NOMO-1 treated with DMSO at 0.1 percent for 48 hours (cell line): ENCODE data around the gene PRRX2.
"Not testable (repeated sequence)": the region's sequence is repeated elsewhere in the genome, so short reads cannot be mapped to it uniquely, and the experiment has no call there.

Source experiments
- DNase-seq: peaks from one replicate; lab custom pipeline; 2025; ENCODE audit not compliant: unreplicated experiment; lab: John Stamatoyannopoulos, UW

The PRRX2 gene

GRCh38 chr9:129755151-129755550, 89.7 kb downstream of the PRRX2 start:
- DNase-seq, result no peak

- no peak for DNase-seq
Measured at GRCh38 chr9:129756191-129756590, 90.7 kb downstream of the PRRX2 start.

GRCh38 chr9:129757045-129757444, 91.6 kb downstream of the PRRX2 start:
- peak; percentile 44 for DNase-seq

GRCh38 chr9:129759319-129759718, 93.9 kb downstream of the PRRX2 start:
- DNase-seq, result no peak

GRCh38 chr9:129759804-129760502, 94.5 kb downstream of the PRRX2 start:
- no peak for DNase-seq

GRCh38 chr9:129760784-129761183, 95.3 kb downstream of the PRRX2 start:
- DNase-seq, result not testable (repeated sequence)

- DNase-seq, result no peak
Measured at GRCh38 chr9:129761293-129761900, 96.0 kb downstream of the PRRX2 start.

GRCh38 chr9:129761901-129762369, 96.5 kb downstream of the PRRX2 start:
- DNase-seq, result no peak

GRCh38 chr9:129762370-129762984, 97.0 kb downstream of the PRRX2 start:
- peak; percentile 82 for DNase-seq

- DNase-seq, result peak; percentile 28
Measured at GRCh38 chr9:129762985-129763926, 97.8 kb downstream of the PRRX2 start.

GRCh38 chr9:129765764-129766317, 100.4 kb downstream of the PRRX2 start:
- no peak for DNase-seq

- no peak for DNase-seq
Measured at GRCh38 chr9:129768486-129768885, 103.0 kb downstream of the PRRX2 start.

GRCh38 chr9:129769669-129770068, 104.2 kb downstream of the PRRX2 start:
- DNase-seq, result no peak

GRCh38 chr9:129770741-129771140, 105.3 kb downstream of the PRRX2 start:
- DNase-seq, result no peak
